Transverse colon (tissue), 4 donors: ENCODE measurements around the gene LDLRAD4. TPM values are rescaled to one million over a fixed set of nuclear protein-coding genes. Genes with fewer than 3 reads are reported as not detected.

Experiments used
- DNase-seq: peaks from one replicate; pipeline ENCODE4 v3.0.0-alpha.2; 2019
- H3K27ac ChIP-seq, 4 donors: fragments of 200-600 bp; sonication (generic); 2 replicates each; pipeline ENCODE4 v1.5.1; 2016 to 2018; ENCODE audit warnings: inconsistent platforms in 4 of 4
- H3K27me3 ChIP-seq: fragments of 200-600 bp; sonication (generic); 2 replicates; pipeline ENCODE4 v1.5.1; 2017; ENCODE audit warnings: inconsistent platforms
- H3K36me3 ChIP-seq, 4 donors: fragments of 200-600 bp; sonication (generic); 2 replicates each; pipeline ENCODE4 v1.5.1; 2017 to 2019; ENCODE audit warnings: inconsistent platforms in 4 of 4
- H3K4me1 ChIP-seq, 4 donors: fragments of 200-600 bp; sonication (generic); 2 replicates each; pipeline ENCODE4 v1.5.1; 2017 to 2020; ENCODE audit warnings: inconsistent platforms in 4 of 4
- H3K4me3 ChIP-seq, 4 donors: fragments of 200-600 bp; sonication (generic); 1 replicate in 1 of 4; 2 replicates in 3 of 4; pipeline versions ENCODE4 v1.5.1 to v1.6.1; 2017 to 2019; ENCODE audit warnings: inconsistent platforms in 4 of 4
- H3K9me3 ChIP-seq, 2 donors: fragments of 200-600 bp; sonication (generic); 2 replicates each; pipeline ENCODE4 v1.5.1; 2017 to 2019; ENCODE audit warnings: inconsistent platforms in 2 of 2
- EP300 ChIP-seq: sonication (generic); formaldehyde crosslinking; IDR thresholded peaks from one replicate; pipeline ENCODE4 v1.6.1; 2017; ENCODE audit warnings: antibody characterized with exemption, low read depth
- POLR2A ChIP-seq: fragments of 450-650 bp; IDR thresholded peaks from one replicate; pipeline ENCODE4 v1.6.1; 2016; ENCODE audit warnings: antibody characterized with exemption, mild to moderate bottlenecking, moderate library complexity
- POLR2AphosphoS5 ChIP-seq, 3 donors: sonication (generic); formaldehyde crosslinking; IDR thresholded peaks; one replicate each; pipeline ENCODE4 v1.6.1; 2016; ENCODE audit warnings: antibody characterized with exemption in 3 of 3
- WGBS, 2 donors: methylation state at CpG; one replicate each; pipeline ENCODE4 v1.1.5; 2018; ENCODE audit warnings: low coverage in 1 of 2; 5-methylcytosine and 5-hydroxymethylcytosine counted together
- in situ Hi-C, 4 donors: fragments of 200-750 bp; cut with MboI; loops; one replicate each; pipeline versions ENCODE4 v1.15.0 to v1.15.1; 2017; ENCODE audit warnings: low sequenced_read_pairs in 3 of 4, low pct_ligation_motif_present in 1 of 4, low pct_unique_long_range_greater_than_20kb in 1 of 4
- intact Hi-C: fragments of 100-400 bp; cut with DNase I; formaldehyde crosslinking; loops from one replicate; pipeline ENCODE4 v1.15.1; 2023; ENCODE audit warnings: low total_unique reads
- total RNA-seq, 4 donors: library from RNA; depleted of rRNA; stranded (reverse); fragments of >200 nt; gene quantifications; one replicate each; pipeline ENCODE4 v1.1.0, GENCODE V29; 2016
- TF ChIP-seq, protein P1 (sequence below), 5 experiments: fragments of 200-600 bp in 3 of 5; fragments of 450-650 bp in 2 of 5; sonication (generic) in 3 of 5; IDR thresholded peaks; 1 replicate in 2 of 5; 2 replicates in 3 of 5; pipeline ENCODE4 v1.5.1; 2016 to 2017; ENCODE audit warnings: antibody characterized with exemption in 5 of 5, inconsistent platforms in 3 of 5, mild to moderate bottlenecking in 2 of 5, moderate library complexity in 1 of 5

Gene LDLRAD4
- total RNA-seq, 4 donors from 2014 or later = 34.8 to 277 (median 60.6) TPM

DNA sequence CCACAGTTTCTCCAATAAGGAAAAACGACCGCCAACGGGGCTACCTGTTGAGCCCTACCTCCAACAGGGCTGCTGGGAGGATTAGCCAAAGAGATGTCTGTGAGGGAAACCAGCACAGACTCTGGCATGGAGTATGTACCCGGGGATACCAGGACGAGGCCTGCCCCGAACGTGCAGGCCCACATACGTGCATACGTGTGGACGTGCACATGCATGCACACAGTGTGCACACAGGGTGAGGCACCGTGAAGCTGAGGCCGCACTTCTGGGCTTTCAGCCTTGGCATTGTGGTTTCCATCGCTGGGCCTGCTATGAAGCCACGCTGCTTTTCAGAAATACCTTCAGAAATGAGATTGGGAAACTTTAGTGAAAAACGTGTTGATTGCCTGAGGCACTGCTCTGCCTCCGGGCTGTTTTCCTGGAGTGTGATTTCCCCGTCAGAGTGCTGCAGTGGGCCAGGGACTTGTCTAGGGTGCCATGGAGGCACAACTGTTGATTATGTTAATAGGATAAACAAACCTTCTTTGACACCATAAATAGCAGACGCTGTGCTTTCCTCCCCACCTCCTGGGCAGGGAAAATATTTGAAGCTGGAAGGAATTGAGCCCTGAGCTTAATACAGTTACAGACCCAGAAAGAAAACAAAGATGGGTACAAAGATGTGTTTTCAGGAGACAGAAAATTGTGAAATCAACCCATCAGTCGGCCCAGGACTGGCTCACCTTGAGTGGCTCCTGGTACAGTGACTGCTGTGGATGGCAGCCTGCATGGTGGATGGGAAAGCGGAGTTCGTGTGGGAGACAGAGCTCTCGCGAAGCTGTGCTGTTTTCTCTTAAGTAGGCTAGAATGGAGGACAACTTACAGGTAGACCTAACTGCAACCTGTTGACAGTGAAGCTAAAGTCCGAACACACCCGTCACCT lies 325.5 kb downstream of the LDLRAD4 start:
- WGBS, 2 donors = 87 to 90% methylated on average over 6 to 25 of the region's 25 CpGs
- peaks cover 33 to 54% (median 46%) of the 10 kb centered on the region in 4 donors for H3K4me1 ChIP-seq
- H3K36me3 ChIP-seq = no peaks in the 10 kb centered on the region
- H3K4me3 ChIP-seq = no peak overlapping the region
- no peak for TF ChIP-seq POLR2A
- no peak for TF ChIP-seq EP300
- TF ChIP-seq, protein P1, sequence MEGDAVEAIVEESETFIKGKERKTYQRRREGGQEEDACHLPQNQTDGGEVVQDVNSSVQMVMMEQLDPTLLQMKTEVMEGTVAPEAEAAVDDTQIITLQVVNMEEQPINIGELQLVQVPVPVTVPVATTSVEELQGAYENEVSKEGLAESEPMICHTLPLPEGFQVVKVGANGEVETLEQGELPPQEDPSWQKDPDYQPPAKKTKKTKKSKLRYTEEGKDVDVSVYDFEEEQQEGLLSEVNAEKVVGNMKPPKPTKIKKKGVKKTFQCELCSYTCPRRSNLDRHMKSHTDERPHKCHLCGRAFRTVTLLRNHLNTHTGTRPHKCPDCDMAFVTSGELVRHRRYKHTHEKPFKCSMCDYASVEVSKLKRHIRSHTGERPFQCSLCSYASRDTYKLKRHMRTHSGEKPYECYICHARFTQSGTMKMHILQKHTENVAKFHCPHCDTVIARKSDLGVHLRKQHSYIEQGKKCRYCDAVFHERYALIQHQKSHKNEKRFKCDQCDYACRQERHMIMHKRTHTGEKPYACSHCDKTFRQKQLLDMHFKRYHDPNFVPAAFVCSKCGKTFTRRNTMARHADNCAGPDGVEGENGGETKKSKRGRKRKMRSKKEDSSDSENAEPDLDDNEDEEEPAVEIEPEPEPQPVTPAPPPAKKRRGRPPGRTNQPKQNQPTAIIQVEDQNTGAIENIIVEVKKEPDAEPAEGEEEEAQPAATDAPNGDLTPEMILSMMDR (IDR thresholded peaks at IDR 0.05) = no peak
- no peak for TF ChIP-seq POLR2AphosphoS5 (IDR thresholded peaks at IDR 0.05)
- no peaks in the 10 kb centered on the region for H3K27me3 ChIP-seq
- intact Hi-C loops (no loop called here), in situ Hi-C loops (loop anchor here in 3 of 4 donors (25.0 kb wide), 2 partner anchors 107 to 332 kb away; partner anchors contain the start of gene LDLRAD4 (in 3 of the 3))
- DNase-seq = no peak
- peak overlapping the region; percentile 11 to 82 (median 78) for H3K27ac ChIP-seq
- no peaks in the 10 kb centered on the region for H3K9me3 ChIP-seq

DNA sequence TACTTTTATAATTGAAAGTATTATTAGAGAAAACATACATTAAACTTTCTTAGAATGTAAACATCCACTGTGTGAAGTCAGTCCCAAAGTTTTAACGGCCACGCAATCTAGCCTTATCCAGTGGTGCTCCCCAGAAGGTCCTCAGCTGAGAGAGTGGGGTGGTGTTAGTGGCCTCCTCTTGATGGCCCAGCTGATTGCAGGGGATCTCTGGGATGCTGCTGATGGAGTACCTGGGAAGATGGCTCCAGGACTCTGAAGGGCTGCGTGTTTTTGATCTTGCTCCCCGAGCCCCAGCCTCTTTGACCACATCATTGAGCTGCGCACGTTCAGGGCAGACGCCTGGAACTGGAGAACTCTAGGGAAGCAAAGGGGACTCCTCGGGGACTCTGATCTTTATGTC lies 326.4 kb downstream of the LDLRAD4 start:
- H3K36me3 ChIP-seq = no peaks in the 10 kb centered on the region
- no peaks in the 10 kb centered on the region for H3K9me3 ChIP-seq
- no peaks in the 10 kb centered on the region for H3K27me3 ChIP-seq
- no peak for DNase-seq
- H3K4me3 ChIP-seq = no peak overlapping the region
- WGBS, 2 donors = 92 to 98% methylated on average over 4 to 8 of the region's 8 CpGs
- in situ Hi-C loops (loop anchor here in 3 of 4 donors (25.0 kb wide), 2 partner anchors 108 to 333 kb away; partner anchors contain the start of gene LDLRAD4 (in 3 of the 3)), intact Hi-C loops (no loop called here)
- peaks cover 25 to 52% (median 43%) of the 10 kb centered on the region in 4 donors for H3K4me1 ChIP-seq
- TF ChIP-seq POLR2A (no peak), POLR2AphosphoS5 (IDR thresholded peaks at IDR 0.05) (no peak), EP300 (no peak)
- no peak overlapping the region for H3K27ac ChIP-seq

DNA sequence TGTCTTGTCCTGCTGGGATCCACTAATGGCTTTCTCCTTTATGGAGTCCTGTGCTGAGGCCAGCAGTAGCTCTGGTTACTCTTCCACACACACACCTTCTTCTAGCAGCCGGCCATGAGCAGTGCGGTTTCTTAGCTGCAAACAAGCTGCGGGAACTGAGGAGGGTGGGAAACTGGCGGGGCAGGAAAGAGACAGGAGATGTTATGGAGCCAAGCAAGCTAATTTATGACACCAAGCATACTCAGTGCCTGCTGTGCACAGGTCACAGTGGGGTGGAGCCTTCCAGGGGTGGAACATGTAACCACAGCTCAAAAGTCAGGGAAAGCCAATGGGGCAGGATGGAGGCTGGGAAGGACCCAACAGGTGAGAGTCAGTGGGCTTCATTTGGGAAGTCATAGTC lies 327.0 kb downstream of the LDLRAD4 start:
- DNase-seq = no peak
- no peak overlapping the region for H3K27ac ChIP-seq
- in situ Hi-C loops (loop anchor here in 3 of 4 donors (25.0 kb wide), 2 partner anchors 108 to 333 kb away; partner anchors contain the start of gene LDLRAD4 (in 3 of the 3)), intact Hi-C loops (no loop called here)
- no peaks in the 10 kb centered on the region for H3K27me3 ChIP-seq
- TF ChIP-seq POLR2A (no peak), EP300 (no peak), POLR2AphosphoS5 (IDR thresholded peaks at IDR 0.05) (no peak)
- TF ChIP-seq, protein P1 (IDR thresholded peaks at IDR 0.05) = no peak
- peaks cover 19 to 46% (median 41%) of the 10 kb centered on the region in 4 donors for H3K4me1 ChIP-seq
- no peaks in the 10 kb centered on the region for H3K9me3 ChIP-seq
- H3K4me3 ChIP-seq = no peak overlapping the region
- H3K36me3 ChIP-seq = no peaks in the 10 kb centered on the region
- WGBS, 2 donors = 81% methylated on average over 4 of the region's 4 CpGs; no CpG with 5 or more reads in 1 of the 2 donors

DNA sequence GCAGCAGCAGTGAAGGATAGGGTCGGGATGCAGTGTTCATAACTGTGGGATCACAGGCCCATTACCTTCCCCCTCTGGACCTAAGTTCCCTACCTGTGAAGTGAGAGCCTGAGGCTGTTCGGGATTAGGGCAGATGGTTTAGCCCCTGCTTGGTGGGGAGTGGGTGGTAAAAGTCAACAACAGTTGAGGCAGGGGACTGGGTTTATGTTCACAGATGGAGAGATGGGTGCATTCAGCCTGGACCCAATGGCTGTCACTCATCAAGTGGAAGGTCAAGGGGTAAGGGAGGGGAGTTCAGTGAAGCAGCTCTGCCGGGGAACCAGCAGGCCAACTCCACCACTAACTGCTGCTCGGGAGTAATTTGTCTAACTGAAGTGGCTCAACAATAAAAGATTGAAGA lies 327.4 kb downstream of the LDLRAD4 start:
- Histone ChIP-seq H3K4me1 (peaks cover 15 to 42% (median 38%) of the 10 kb centered on the region in 4 donors), H3K36me3 (no peaks in the 10 kb centered on the region), H3K27ac (no peak overlapping the region), H3K27me3 (no peaks in the 10 kb centered on the region), H3K9me3 (no peaks in the 10 kb centered on the region), H3K4me3 (no peak overlapping the region)
- no peak for DNase-seq
- WGBS, 2 donors = 83 to 96% methylated on average over 1 to 4 of the region's 4 CpGs
- TF ChIP-seq, protein P1 (IDR thresholded peaks at IDR 0.05) = no peak
- TF ChIP-seq POLR2AphosphoS5 (IDR thresholded peaks at IDR 0.05) (no peak), EP300 (no peak), POLR2A (no peak)
- intact Hi-C loops = no loop called here
- in situ Hi-C loops = loop anchor here in 3 of 4 donors (25.0 kb wide), 2 partner anchors 109 to 334 kb away; partner anchors contain the start of gene LDLRAD4 (in 3 of the 3)
